ENCODE measurements around the gene TCF4.

Gene TCF4

DNA sequence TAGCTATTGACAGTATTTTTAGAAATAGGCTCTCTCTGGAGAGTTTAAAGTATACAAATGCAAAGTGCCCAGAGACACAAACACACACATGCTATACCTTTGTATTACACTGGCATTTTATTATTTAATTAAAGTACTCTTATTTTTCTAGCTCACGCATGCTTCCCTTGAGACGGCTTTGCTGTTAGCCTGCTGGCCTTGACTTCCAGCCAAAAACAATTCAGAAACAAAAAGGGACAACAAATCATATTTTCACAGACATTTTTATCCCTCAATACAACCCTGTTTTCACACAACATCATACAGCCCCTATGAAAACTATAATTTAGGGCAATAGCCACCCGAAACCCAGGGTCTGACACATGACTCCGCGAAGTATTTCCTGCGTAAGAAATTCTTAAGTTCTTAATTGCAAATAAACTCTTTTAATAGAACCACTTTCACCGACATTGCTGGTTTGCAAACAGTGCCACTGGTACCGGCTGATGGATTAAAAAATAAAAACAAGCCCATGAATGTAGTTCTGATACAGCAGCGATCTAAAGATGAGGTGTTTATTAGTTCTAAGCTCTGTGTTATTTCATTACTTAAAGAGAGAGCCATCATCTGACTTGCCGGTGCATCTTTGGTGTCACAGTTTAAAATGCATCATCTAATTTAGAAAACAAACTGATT is 185.1 kb downstream of the TCF4 start:
- H3K4me1 ChIP-seq (ENCODE audit: control insufficient read depth, low read length) = no peaks in the 10 kb centered on the region
- H3K27ac ChIP-seq (ENCODE audit: low read depth, low read length) = no peak overlapping the region

DNA sequence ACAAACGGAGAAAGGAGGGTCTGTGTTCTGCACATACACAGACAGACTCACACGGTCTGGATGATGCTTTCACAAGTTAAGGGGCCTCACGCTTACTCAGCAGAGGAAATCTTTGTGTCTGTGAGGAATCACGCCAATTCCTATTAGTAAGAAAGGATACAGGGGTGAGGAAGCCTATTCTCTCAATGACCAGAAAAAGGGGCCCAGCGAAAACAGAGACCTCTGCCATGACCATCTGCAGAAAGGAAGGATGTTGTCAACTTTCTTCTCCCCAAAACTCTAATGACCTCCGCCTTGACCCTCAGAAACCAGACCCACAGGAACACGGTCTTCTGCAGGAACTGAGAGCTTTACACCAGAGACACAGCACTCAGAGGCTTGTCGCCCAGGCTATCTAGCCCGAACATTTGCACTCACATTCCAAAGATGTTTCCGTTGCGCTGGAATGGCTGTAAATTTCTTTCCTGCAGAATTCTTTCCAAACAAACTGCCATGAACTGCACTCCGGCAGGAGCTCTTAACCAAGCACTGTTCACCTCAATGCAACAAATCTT is 186.3 kb downstream of the TCF4 start:
- peaks cover 96% of the 10 kb centered on the region for H3K79me2 ChIP-seq (ENCODE audit: control insufficient read depth, low read length)
- peaks cover 4% of the 10 kb centered on the region; the same call in 1 of the 2 replicates for H4K20me1 ChIP-seq (ENCODE audit: control insufficient read depth, insufficient read depth, low read depth, low read length)
- H3K4me2 ChIP-seq (ENCODE audit: low read length) = no peak overlapping the region
- no peak overlapping the region for H3K27ac ChIP-seq (ENCODE audit: low read depth, low read length)
- H3K4me3 ChIP-seq (ENCODE audit: low read length) = no peak overlapping the region
- no peaks in the 10 kb centered on the region for H3K4me1 ChIP-seq (ENCODE audit: control insufficient read depth, low read length)
- no peaks in the 10 kb centered on the region for H3K9me2 ChIP-seq (replicated peaks; ENCODE audit: control insufficient read depth, low read length)
- H3K36me3 ChIP-seq (ENCODE audit: control insufficient read depth, low read length) = peaks cover 48% of the 10 kb centered on the region
- H3K27me3 ChIP-seq (ENCODE audit: control insufficient read depth, low read length) = no peaks in the 10 kb centered on the region
- H3K9me3 ChIP-seq (ENCODE audit: control insufficient read depth, insufficient read depth, low read length) = no peaks in the 10 kb centered on the region
- no peaks in the 10 kb centered on the region for H3F3A ChIP-seq (ENCODE audit: control insufficient read depth, insufficient read depth)
- TF ChIP-seq EZH2phosphoT487 (IDR thresholded peaks at IDR 0.05; ENCODE audit: borderline replicate concordance, low read length) = no peak
- TF ChIP-seq, protein P1, sequence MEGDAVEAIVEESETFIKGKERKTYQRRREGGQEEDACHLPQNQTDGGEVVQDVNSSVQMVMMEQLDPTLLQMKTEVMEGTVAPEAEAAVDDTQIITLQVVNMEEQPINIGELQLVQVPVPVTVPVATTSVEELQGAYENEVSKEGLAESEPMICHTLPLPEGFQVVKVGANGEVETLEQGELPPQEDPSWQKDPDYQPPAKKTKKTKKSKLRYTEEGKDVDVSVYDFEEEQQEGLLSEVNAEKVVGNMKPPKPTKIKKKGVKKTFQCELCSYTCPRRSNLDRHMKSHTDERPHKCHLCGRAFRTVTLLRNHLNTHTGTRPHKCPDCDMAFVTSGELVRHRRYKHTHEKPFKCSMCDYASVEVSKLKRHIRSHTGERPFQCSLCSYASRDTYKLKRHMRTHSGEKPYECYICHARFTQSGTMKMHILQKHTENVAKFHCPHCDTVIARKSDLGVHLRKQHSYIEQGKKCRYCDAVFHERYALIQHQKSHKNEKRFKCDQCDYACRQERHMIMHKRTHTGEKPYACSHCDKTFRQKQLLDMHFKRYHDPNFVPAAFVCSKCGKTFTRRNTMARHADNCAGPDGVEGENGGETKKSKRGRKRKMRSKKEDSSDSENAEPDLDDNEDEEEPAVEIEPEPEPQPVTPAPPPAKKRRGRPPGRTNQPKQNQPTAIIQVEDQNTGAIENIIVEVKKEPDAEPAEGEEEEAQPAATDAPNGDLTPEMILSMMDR (IDR thresholded peaks at IDR 0.05; ENCODE audit: low read depth, low read length, poor library complexity, severe bottlenecking) = no peak

More for the DNA sequence above, 185.1 kb downstream of the TCF4 start:
- H3K79me2 ChIP-seq (ENCODE audit: control insufficient read depth, low read length) = peaks cover 96% of the 10 kb centered on the region
- no peaks in the 10 kb centered on the region for H3K9me3 ChIP-seq (ENCODE audit: control insufficient read depth, insufficient read depth, low read length)
- H3K36me3 ChIP-seq (ENCODE audit: control insufficient read depth, low read length) = peaks cover 48% of the 10 kb centered on the region
- H3K9me2 ChIP-seq (replicated peaks; ENCODE audit: control insufficient read depth, low read length) = no peaks in the 10 kb centered on the region
- no peak overlapping the region for H3K4me3 ChIP-seq (ENCODE audit: low read length)
- H4K20me1 ChIP-seq (ENCODE audit: control insufficient read depth, insufficient read depth, low read depth, low read length) = peaks cover 7% of the 10 kb centered on the region; the same call in 1 of the 2 replicates
- H3F3A ChIP-seq (ENCODE audit: control insufficient read depth, insufficient read depth) = no peaks in the 10 kb centered on the region; the same call in 1 of the 2 replicates
- H3K4me2 ChIP-seq (ENCODE audit: low read length) = no peak overlapping the region
- no peaks in the 10 kb centered on the region for H3K27me3 ChIP-seq (ENCODE audit: control insufficient read depth, low read length)
- no peak for TF ChIP-seq EZH2phosphoT487 (IDR thresholded peaks at IDR 0.05; ENCODE audit: borderline replicate concordance, low read length)
- TF ChIP-seq, protein P1 (IDR thresholded peaks at IDR 0.05; ENCODE audit: low read depth, low read length, poor library complexity, severe bottlenecking) = no peak

DNA sequence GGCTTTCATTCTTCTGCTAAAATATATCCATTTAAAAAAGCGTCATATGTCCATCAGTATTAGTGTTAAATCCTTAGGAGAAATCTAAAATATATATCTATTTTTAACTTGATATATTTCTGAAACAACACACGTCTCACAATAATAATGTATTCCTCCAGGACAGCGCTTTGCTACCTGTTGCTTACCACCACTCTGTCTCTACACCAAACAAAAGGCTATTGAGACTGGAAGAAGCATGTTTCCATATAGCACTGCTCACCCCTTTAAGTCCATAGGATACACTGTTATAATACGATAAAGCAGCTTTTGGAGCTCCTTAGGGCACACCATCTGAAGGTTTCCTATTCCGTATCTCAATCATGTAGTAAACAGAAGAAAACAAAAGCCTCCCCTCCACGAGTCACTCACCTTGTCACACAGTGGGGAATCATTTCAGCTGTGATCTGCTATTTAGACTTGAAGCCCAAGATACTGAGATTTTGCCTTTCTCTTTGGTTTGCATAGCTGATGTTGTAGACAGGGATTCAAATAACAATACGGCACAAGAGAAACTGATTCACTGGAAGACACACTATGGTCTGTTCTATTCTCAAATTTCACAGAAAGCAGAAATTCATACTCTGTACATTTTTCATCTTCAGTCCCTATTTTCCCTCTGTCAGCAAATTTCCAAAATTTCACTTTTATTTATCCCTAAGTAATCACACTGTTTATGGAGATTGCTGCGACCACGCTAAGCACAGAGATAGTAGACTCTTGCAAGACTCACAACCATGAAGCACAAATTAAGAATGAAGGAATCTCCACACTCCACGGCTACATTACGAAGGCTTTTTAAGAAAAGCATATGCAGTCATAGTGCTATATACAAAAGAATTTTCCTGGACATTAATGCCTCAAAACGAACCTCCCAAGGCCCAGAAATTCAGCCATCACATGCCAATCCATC is 187.1 kb downstream of the TCF4 start:
- Histone ChIP-seq H3K36me3 (ENCODE audit: control insufficient read depth, low read length) (peaks cover 48% of the 10 kb centered on the region), H3K9me2 (replicated peaks; ENCODE audit: control insufficient read depth, low read length) (no peaks in the 10 kb centered on the region), H3K4me2 (ENCODE audit: low read length) (no peak overlapping the region), H3K9me3 (ENCODE audit: control insufficient read depth, insufficient read depth, low read length) (no peaks in the 10 kb centered on the region), H3K4me1 (ENCODE audit: control insufficient read depth, low read length) (no peaks in the 10 kb centered on the region), H3F3A (ENCODE audit: control insufficient read depth, insufficient read depth) (no peaks in the 10 kb centered on the region), H3K27ac (ENCODE audit: low read depth, low read length) (no peak overlapping the region), H4K20me1 (ENCODE audit: control insufficient read depth, insufficient read depth, low read depth, low read length) (no peaks in the 10 kb centered on the region), H3K27me3 (ENCODE audit: control insufficient read depth, low read length) (no peaks in the 10 kb centered on the region), H3K4me3 (ENCODE audit: low read length) (no peak overlapping the region), H3K79me2 (ENCODE audit: control insufficient read depth, low read length) (peaks cover 96% of the 10 kb centered on the region)
- TF ChIP-seq EZH2phosphoT487 (IDR thresholded peaks at IDR 0.05; ENCODE audit: borderline replicate concordance, low read length) = no peak
- TF ChIP-seq, protein P1 (IDR thresholded peaks at IDR 0.05; ENCODE audit: low read depth, low read length, poor library complexity, severe bottlenecking) = no peak

Data from DOHH2 (cell line).